ACC112 (cell line): Measurements from ENCODE around the gene CCDC27.
"Not testable (repeated sequence)": the region's sequence is repeated elsewhere in the genome, so short reads cannot be mapped to it uniquely, and the experiment has no call there.

Experiments used
- H2AFZ ChIP-seq: fragments of 200-600 bp; sonication (generic); one replicate; pipeline ENCODE4 v1.6.0; 2017; ENCODE audit warnings: antibody characterized with exemption, low read length; ENCODE audit not compliant: unreplicated experiment
- H3K27ac ChIP-seq: fragments of 200-600 bp; sonication (generic); 2 replicates; pipeline ENCODE4 v1.5.1; 2014; ENCODE audit warnings: low read depth, mild to moderate bottlenecking, antibody characterized with exemption, low read length, moderate library complexity
- H3K27me3 ChIP-seq: fragments of 200-600 bp; sonication (generic); 2 replicates; pipeline ENCODE4 v1.6.1; 2014; ENCODE audit warnings: mild to moderate bottlenecking, antibody characterized with exemption, low read length, moderate library complexity, mixed read lengths; ENCODE audit not compliant: insufficient read depth
- H3K36me3 ChIP-seq: fragments of 200-600 bp; sonication (generic); 2 replicates; pipeline ENCODE4 v1.6.1; 2016; ENCODE audit warnings: mild to moderate bottlenecking, antibody characterized with exemption, low read length, moderate library complexity, mixed read lengths; ENCODE audit not compliant: insufficient read depth
- H3K4me1 ChIP-seq: fragments of 200-600 bp; sonication (generic); one replicate; pipeline ENCODE4 v1.6.1; 2016; ENCODE audit warnings: low read length, mixed read lengths; ENCODE audit not compliant: insufficient read depth, unreplicated experiment, control insufficient read depth
- H3K4me3 ChIP-seq: fragments of 200-600 bp; sonication (generic); 2 replicates; pipeline ENCODE4 v1.5.1; 2014; ENCODE audit warnings: mild to moderate bottlenecking, low read depth, low read length
- H3K79me2 ChIP-seq: fragments of 200-600 bp; sonication (generic); one replicate; pipeline ENCODE4 v1.6.0; 2016; ENCODE audit warnings: low read length; ENCODE audit not compliant: control insufficient read depth, unreplicated experiment, insufficient read depth

Gene CCDC27

GRCh38 chr1:3721955-3722465 is 30.2 kb upstream of the CCDC27 start:
- Histone ChIP-seq H3K4me3 (no peak overlapping the region), H3K4me1 (no peaks in the 10 kb centered on the region), H3K27ac (no peak overlapping the region)

DNA sequence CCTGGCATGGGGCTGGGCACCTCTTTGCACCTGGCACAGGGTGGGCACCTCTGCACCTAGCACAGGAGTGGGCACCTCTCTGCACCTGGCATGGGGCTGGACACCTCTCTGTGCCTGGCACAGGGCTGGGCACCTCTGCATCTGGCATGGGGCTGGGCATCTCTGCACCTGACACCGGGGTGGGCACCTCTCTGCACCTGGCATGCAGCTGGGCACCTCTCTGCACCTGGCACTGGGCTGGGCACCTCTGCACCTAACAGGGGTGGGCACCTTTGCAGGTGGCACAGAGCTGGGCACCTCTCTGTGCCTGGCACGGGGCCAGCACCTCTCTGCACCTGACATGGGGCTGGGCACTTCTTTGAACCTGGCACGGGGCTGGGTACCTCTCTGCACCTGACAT is 29.4 kb upstream of the CCDC27 start:
- no peak overlapping the region for H3K4me3 ChIP-seq
- H3K27me3 ChIP-seq, result peaks cover 8% of the 10 kb centered on the region; the same call in 1 of the 2 replicates
- no peaks in the 10 kb centered on the region for H3K36me3 ChIP-seq
- H2AFZ ChIP-seq, result no peak overlapping the region
- H3K27ac ChIP-seq, result no peak overlapping the region
- no peaks in the 10 kb centered on the region for H3K79me2 ChIP-seq
- no peaks in the 10 kb centered on the region for H3K4me1 ChIP-seq

More at GRCh38 chr1:3721955-3722465, 30.2 kb upstream of the CCDC27 start:
- Histone ChIP-seq H3K36me3 (no peaks in the 10 kb centered on the region), H2AFZ (no peak overlapping the region), H3K27me3 (peaks cover 6% of the 10 kb centered on the region; the same call in 1 of the 2 replicates), H3K79me2 (no peaks in the 10 kb centered on the region)

DNA sequence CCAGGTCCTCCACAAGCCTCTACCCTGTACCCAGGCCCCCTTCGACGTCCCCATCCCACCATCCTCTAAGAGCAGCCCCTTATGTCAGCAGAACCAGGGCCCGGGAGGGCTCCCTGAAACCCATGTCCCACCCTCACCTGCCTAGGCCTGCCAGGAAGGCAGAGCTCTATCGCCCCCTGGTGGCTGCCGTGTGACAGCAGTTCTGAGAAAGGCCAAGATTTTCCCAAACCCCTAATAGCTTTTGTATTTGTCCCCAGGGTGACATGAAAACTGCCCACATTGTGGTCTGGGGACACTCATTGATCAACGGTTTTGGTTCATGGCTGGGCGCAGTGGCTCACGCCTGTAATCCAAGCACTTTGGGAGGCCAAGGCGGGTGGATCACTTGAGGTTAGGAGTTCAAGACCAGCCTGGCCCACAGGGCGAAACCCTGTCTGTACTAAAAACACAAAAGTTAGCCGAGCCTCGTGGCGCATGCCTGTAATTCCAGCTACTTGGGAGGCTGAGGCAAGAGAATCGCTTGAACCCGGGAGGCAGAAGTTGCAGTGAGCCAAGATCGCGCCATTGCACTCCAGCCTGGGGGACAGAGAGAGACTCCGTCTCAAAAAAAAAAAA is 27.7 kb upstream of the CCDC27 start:
- H2AFZ ChIP-seq, H3K4me1 ChIP-seq, H3K79me2 ChIP-seq, H3K36me3 ChIP-seq, H3K27ac ChIP-seq, H3K4me3 ChIP-seq: not testable (repeated sequence)
- peaks cover 14% of the 10 kb centered on the region; the same call in 1 of the 2 replicates for H3K27me3 ChIP-seq

GRCh38 chr1:3725366-3725765 is 26.9 kb upstream of the CCDC27 start:
- no peak overlapping the region for H3K4me3 ChIP-seq
- no peaks in the 10 kb centered on the region for H3K79me2 ChIP-seq
- no peak overlapping the region for H2AFZ ChIP-seq
- no peaks in the 10 kb centered on the region for H3K4me1 ChIP-seq
- peaks cover 16% of the 10 kb centered on the region; the same call in 1 of the 2 replicates for H3K27me3 ChIP-seq
- no peaks in the 10 kb centered on the region for H3K36me3 ChIP-seq
- H3K27ac ChIP-seq, result no peak overlapping the region

GRCh38 chr1:3727042-3727824 is 25.0 kb upstream of the CCDC27 start:
- Histone ChIP-seq H3K79me2 (no peaks in the 10 kb centered on the region), H2AFZ (no peak overlapping the region), H3K27ac (no peak overlapping the region), H3K4me3 (no peak overlapping the region), H3K36me3 (no peaks in the 10 kb centered on the region), H3K27me3 (peaks cover 16% of the 10 kb centered on the region; the same call in 1 of the 2 replicates), H3K4me1 (no peaks in the 10 kb centered on the region)

DNA sequence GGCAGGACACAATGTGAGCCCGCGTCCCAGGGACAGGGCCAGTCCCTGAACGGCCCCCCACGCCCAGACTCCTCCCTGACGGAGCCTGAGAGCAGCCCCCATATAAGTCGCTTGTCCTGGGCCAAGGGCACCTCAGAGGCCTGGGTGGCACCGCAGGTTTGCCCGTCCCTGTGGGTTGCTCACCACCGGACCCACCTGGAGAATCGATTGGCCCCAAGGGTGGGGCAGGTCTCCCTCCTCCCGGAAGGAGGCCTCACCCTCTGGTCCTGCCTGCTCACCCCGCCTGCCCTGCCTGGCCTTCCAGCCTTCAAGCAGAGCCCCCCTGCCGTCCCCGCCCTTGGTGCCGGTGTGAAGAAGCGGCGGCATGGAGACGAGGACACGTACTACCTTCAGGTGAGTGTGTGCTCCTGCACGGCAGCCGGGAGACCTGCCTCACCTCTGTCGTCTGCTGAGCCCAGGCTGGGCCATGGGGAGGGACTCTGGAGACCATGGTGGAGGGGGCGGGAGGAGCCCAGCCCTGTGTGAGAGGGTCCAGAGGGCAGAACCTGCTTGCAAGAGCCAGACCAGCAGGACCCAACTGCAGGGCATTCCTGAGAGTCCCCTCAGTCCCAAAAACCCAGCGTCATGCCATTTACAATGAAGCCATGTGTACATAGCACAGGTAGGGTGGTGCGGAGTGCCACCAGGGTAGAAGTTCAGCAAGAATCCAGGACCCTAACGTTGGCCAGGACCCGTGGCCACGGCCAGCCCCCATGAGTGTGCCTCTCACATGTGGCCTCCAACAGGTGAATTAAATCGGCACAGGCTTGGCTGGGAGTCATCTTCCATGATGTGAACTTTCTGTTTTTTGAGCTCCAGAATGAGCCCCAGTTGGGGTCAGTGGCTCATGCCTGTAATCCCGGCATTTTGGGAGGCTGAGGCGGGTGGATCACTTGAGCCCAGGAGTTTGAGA is 24.1 kb upstream of the CCDC27 start:
- no peaks in the 10 kb centered on the region for H3K36me3 ChIP-seq
- H3K27me3 ChIP-seq, result peaks cover 16% of the 10 kb centered on the region; the same call in 1 of the 2 replicates
- H2AFZ ChIP-seq, result no peak overlapping the region
- H3K79me2 ChIP-seq, result no peaks in the 10 kb centered on the region
- H3K27ac ChIP-seq, result no peak overlapping the region
- H3K4me1 ChIP-seq, result no peaks in the 10 kb centered on the region
- H3K4me3 ChIP-seq, result no peak overlapping the region

DNA sequence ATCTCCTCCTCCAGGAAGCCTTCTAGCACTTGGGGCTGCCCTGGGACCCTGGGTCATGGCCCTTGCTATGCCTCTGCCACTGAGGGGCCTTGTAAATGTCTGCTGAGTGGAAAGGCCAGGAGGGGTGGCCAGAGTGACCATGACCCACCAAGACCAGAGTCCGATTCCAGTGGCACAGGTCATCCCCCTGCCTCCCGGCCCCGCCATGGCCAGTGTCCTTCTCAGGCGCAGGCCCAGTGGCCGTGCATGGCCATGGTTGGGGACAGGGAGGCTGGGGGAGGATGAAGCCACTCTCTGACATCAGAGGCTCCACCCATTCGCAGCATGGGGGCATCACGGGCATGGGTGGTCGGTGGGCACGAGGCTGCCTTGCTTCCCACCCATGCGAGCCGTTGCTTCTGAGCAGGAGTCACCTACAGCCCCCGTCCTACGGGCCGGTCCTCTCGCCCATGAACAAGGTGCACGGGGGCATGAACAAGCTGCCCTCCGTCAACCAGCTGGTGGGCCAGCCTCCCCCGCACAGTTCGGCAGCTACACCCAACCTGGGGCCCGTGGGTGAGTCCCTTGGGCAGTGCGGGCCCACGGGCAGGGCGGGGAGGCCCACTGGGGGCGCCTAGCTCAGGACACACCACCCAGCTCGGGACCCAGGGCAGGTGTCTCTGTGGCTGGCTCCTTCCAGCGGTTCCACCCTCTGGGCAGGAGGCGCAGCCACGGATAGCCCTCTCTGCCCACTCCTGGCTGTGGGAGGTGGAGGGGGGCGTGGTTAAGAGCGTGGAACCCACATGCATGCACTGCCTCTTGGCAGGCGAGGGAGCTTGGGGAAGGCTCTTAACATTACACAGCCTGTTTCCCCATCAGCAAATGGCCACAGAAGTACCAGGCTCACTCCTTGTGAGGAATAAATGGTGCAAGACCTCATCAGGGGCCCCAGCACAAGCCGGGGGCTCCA is 22.4 kb upstream of the CCDC27 start:
- H3K79me2 ChIP-seq, result no peaks in the 10 kb centered on the region
- no peak overlapping the region for H3K4me3 ChIP-seq
- H3K27me3 ChIP-seq, result peaks cover 16% of the 10 kb centered on the region; the same call in 1 of the 2 replicates
- no peaks in the 10 kb centered on the region for H3K4me1 ChIP-seq
- H3K27ac ChIP-seq, result no peak overlapping the region
- H2AFZ ChIP-seq, result no peak overlapping the region
- H3K36me3 ChIP-seq, result no peaks in the 10 kb centered on the region

- no peaks in the 10 kb centered on the region for H3K4me1 ChIP-seq
- H3K79me2 ChIP-seq, result no peaks in the 10 kb centered on the region
- H2AFZ ChIP-seq, result no peak overlapping the region
- no peak overlapping the region for H3K27ac ChIP-seq
- H3K36me3 ChIP-seq, result no peaks in the 10 kb centered on the region
- no peak overlapping the region for H3K4me3 ChIP-seq
- H3K27me3 ChIP-seq, result peaks cover 16% of the 10 kb centered on the region; the same call in 1 of the 2 replicates
These were observed 21.6 kb upstream of the CCDC27 start for GRCh38 chr1:3730543-3731247.
